GM10248 (cell line): ENCODE results near the gene IFITM1.
"Not testable (repeated sequence)": the region's sequence is repeated elsewhere in the genome, so short reads cannot be mapped to it uniquely, and the experiment has no call there.

Experiments used
- CTCF ChIA-PET: fragments of 300-600 bp; sonication (Branson Sonifier 250); formaldehyde crosslinking; extraction: SDS; loops from one replicate; lab custom pipeline; 2021; ENCODE audit warnings: antibody characterized with exemption; lab: Yijun Ruan, JAX
- POLR2A ChIA-PET: fragments of 350-650 bp; sonication (Branson Sonifier 250); formaldehyde crosslinking; extraction: SDS; loops from one replicate; lab custom pipeline; 2020; ENCODE audit warnings: antibody characterized with exemption; lab: Yijun Ruan, JAX
- DNase-seq: peaks from one replicate; pipeline ENCODE4 v3.0.0; 2012; ENCODE audit errors: extremely low spot score
- TF ChIP-seq, protein P1 (sequence below): IDR thresholded peaks from 2 replicates; pipeline ENCODE4 v1.5.1; 2012; ENCODE audit warnings: mild to moderate bottlenecking, low read depth; ENCODE audit errors: extremely low read depth, missing control alignments, control extremely low read depth

IFITM1 gene

GRCh38 chr11:312092-312816, 1.6 kb upstream of the IFITM1 start:
- POLR2A ChIA-PET: no interaction called here
- CTCF ChIA-PET: interaction anchor here (0.8 to 1.8 kb wide), 6 partner anchors 10 to 61 kb away, joined by 3 to 6 read pairs (median 4); no protein-coding TSS in a partner anchor
- TF ChIP-seq, protein P1, sequence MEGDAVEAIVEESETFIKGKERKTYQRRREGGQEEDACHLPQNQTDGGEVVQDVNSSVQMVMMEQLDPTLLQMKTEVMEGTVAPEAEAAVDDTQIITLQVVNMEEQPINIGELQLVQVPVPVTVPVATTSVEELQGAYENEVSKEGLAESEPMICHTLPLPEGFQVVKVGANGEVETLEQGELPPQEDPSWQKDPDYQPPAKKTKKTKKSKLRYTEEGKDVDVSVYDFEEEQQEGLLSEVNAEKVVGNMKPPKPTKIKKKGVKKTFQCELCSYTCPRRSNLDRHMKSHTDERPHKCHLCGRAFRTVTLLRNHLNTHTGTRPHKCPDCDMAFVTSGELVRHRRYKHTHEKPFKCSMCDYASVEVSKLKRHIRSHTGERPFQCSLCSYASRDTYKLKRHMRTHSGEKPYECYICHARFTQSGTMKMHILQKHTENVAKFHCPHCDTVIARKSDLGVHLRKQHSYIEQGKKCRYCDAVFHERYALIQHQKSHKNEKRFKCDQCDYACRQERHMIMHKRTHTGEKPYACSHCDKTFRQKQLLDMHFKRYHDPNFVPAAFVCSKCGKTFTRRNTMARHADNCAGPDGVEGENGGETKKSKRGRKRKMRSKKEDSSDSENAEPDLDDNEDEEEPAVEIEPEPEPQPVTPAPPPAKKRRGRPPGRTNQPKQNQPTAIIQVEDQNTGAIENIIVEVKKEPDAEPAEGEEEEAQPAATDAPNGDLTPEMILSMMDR: no peak
- DNase-seq: no peak

DNA sequence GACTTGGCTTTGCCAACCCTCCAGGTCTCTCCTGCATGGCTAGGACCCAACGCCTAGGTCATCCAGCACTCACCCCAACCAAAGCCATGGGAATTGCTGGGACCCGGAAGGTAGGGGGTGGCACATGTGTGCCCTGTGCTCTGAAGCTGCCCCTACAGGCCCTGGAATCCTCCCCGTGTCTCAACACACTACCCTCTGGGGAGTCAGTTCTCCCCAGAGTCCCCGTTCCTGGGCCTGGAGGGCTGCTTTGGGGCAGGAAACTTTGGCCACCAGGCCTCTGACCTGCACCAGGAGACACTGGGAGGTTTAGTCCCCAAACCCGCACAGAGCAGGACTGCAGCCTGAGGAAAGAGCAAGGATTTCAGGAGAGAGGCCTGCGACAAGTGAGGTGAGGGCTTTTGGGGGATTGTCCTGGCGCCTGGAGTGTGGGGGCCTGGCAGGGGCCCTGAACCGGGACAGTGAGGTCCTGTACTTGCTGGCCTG, 495 bp upstream of the IFITM1 start:
- ChIA-PET CTCF (interaction anchor here (1.1 to 1.8 kb wide), 2 partner anchors 18 to 62 kb away, joined by 3 to 4 read pairs; no protein-coding TSS in a partner anchor), POLR2A (interaction anchor here (0.5 kb wide), 1 partner anchor 275 kb away, joined by 3 read pairs; no protein-coding TSS in a partner anchor)
- TF ChIP-seq, protein P1: no peak
- no peak for DNase-seq

DNA sequence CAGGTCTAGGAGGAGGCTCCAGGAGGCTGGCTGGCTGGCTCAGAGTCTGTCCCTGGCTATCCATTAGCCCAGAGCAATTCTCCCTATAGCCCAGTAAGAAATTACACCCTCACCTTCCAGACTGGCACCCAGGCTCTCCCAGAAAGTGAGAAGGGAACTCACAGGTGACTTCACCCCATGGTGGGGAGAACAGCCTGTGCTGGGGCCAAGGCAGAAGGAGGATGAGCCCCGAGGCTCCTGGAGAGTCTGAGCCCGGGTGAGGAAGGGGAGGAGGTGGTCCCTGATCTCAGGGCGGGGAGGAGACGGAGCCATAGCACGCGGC, 675 bp downstream of the IFITM1 start:
- POLR2A ChIA-PET, DNase-seq: not testable (repeated sequence)
- CTCF ChIA-PET: interaction anchor here (1.7 kb wide), 1 partner anchor 64 kb away, joined by 7 read pairs; no protein-coding TSS in a partner anchor

- ChIA-PET CTCF (interaction anchor here (0.7 to 3.6 kb wide), 4 partner anchors 9 to 65 kb away, joined by 3 to 33 read pairs (median 9); partner anchors contain the start of gene IFITM2), POLR2A (no interaction called here)
- TF ChIP-seq, protein P1: no peak
Observed at GRCh38 chr11:315051-315481, 1.2 kb downstream of the IFITM1 start.

GRCh38 chr11:315516-315994, 1.7 kb downstream of the IFITM1 start:
- TF ChIP-seq, protein P1: no peak
- POLR2A ChIA-PET: no interaction called here
- CTCF ChIA-PET: interaction anchor here (0.7 to 3.6 kb wide), 6 partner anchors 9 to 65 kb away, joined by 3 to 33 read pairs (median 6); partner anchors contain the start of gene IFITM2
- DNase-seq: no peak

More at GRCh38 chr11:315051-315481, 1.2 kb downstream of the IFITM1 start:
- DNase-seq: no peak

- TF ChIP-seq, protein P1: no peak
- CTCF ChIA-PET: interaction anchor here (0.7 to 3.6 kb wide), 8 partner anchors 10 to 109 kb away, joined by 3 to 33 read pairs (median 4); partner anchors contain the start of genes BET1L and IFITM2
- no peak for DNase-seq
- POLR2A ChIA-PET: no interaction called here
Observed at GRCh38 chr11:316031-316701, 2.3 kb downstream of the IFITM1 start.
